G401.6 (cell line): ENCODE data around the gene KDM4B.

Experiments used
- FAIRE-seq: peaks from 2 replicates; lab custom pipeline; 2012; peaks lifted over from hg19 to GRCh38; lab: Jason Lieb, UNC

Gene KDM4B

DNA sequence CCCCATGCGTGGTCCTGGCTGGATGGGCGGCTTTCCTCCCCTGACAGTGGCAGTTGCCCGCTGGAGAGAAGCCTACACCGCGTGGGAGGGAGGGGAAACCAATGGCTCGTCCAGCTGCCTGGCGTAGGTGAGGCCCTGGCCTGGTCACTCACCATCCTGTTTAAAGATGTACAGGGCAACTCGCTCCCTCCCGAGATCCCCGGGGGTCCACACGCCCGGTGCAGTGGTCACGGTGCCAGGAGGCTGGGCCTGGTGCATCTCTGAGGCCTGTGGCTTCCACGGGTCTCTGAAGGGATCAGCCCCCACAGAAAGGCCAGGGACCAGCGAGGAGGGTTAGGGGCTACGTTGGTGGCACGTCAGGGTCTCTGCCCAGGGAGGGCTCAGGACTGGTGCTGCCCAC is 156.5 kb downstream of the KDM4B start:
- no peak for FAIRE-seq

DNA sequence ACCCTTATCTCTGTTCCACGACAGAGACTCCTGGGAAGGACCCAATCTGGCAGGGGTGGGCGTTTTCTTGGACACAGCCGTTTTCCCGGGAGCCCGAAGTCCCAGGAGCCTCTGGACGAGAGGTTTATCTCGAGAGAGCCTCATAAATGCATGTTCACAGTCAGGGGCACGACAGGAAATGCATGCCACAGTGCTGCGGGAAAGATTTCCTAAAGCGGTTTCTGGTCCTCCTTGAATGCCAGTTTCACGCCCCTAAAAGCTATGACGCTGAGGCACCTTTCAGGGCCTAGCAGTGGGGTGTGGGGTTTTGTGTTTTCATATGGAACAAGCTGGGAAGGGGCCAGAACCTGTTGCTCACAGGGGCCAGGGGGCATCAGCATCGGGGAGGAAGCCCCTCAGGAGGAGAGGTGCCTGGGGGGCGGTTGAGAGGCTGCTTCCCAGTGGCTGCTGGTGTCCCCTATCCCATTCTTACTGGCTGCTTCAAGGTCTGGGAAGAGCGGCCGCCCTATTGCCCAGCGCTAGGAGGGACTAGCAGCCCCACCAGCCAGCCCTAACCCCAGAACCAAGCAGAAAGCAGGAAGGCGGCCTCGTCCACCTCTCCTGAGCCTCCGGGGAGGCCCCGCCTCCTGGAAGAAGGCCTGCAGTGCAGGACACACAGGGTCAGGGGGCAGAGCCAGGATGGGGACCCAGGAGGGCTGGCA is 157.0 kb downstream of the KDM4B start:
- FAIRE-seq, result no peak

DNA sequence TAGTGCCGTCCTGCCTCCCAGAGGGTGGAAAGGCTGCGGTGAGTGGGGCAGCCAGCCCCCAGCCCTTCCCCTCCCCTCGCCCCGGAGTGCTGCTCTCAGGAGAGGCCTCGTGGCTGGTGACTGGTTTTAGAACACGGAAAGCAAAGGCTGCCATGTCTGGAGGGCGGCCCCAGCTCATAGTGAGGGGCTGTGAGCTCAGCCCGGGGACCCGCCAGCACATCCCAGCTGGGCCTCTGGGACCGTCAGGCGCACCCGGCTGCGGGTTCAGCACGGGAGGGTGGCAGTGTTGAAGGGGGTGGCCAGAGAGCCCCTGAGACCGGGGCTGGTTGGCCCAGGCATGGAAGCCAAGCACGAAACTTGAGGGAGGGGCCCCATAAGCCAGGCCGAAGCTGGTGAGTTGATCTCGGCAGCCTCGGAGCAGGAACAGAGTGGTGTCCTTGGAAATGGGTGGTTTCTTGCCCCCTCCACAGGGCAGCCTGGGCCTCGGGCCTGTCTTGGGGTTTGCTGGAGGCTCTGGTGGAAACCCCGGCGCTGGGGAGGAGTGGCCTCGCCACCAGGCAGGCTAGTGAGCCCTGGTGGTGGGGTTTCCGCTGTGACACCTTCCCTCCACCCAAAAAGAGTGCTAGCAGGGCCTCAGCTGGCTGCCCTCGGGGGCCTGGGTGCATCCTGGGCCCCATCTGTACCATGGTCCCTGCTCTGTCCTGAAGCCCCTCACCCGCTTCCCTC is 157.7 kb downstream of the KDM4B start:
- no peak for FAIRE-seq

DNA sequence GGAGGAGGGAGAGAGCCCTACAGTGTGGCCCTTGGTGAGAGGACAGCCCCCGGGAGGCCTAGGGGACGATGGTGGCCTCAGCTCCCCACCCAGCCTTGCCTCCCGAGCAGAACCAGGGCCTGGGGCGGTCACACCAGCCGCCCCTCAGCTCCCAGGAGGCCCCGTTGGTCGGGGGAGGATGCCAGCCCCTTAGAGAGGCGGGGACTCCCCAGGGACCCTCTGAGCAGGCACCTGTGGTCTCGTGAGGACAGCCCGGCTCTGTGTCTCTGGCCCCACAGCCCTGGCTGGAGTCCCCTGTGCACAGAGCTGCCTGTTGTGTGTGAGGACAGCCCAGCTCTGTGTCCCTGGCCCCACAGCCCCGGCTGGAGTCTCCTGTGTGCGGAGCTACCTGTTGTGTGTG is 158.8 kb downstream of the KDM4B start:
- FAIRE-seq, result no peak

DNA sequence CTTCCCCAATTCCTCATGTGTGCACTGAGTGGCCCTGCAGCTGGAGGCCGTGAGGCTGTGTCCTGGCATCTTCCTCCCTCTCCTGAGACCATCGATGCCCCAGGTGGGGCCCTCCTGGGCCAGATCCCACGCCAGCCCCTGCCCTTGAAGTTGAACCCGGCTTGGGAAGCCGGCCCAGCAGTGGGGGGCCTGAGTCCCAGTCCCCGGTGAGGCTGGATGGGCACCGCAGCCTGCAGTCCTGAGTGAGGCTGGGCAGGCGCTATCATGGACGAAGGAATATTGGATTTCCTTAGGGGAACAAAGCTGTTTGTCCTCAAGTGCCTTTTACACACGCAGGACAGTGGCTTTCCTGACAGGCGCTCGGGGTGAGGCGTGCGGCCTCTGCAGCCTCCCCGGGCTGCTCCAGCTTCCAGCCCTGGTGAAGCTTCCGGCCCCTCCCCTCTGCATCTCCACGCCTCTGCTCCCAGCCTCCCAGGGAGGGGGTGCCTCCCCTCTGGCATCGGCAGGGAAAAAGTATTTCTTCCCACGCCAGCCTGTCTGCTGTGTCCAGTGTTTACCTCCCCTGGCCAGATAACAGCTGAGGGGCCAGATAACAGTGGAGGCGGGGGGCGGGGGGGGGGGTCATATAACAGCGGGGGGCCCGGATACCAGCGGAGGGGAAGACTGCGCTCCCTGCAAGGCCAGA is 159.5 kb downstream of the KDM4B start:
- FAIRE-seq, result no peak

DNA sequence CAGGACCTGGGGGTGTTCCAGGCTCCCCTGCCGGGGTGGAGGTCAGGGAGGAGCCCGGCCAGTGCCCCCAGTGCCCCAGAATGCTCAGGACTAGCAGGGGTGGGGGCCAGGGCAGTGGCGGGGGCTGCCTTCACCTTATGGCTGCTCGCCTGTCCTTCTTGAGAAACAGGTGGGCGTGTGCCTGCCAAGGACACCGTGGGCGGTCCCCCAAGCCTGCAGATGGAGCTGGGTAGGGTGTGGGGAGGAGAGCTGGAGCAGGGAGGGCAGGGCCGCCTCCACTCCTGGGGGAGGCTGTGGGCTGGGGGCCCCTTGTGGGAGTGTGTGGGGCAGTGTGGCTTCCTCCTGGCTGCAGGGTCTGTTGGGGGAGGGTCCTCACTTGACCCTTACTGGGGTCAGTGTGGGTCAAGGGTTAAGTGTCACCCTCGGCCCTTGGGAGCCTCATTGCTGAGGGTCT is 160.1 kb downstream of the KDM4B start:
- no peak for FAIRE-seq

DNA sequence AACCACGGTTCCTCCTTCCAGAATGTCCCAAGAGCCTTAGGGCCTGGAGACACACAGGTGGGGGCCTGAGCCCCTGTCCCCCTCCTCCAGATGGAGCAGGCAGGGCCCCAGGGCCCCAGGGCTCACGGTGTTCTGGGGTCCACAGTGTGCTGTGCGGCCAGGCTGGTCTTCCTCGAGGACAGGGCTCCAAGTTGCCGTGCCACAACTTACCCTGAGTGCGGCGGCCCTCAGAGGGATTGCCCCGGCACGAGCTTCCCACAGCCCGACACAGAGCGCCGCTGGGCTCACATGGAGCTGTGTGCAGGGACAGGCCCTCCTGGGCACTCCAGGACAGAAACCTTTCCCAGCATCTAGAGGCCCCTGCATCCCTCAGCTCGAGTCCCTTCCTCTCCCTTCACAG is 160.8 kb downstream of the KDM4B start:
- FAIRE-seq, result no peak

DNA sequence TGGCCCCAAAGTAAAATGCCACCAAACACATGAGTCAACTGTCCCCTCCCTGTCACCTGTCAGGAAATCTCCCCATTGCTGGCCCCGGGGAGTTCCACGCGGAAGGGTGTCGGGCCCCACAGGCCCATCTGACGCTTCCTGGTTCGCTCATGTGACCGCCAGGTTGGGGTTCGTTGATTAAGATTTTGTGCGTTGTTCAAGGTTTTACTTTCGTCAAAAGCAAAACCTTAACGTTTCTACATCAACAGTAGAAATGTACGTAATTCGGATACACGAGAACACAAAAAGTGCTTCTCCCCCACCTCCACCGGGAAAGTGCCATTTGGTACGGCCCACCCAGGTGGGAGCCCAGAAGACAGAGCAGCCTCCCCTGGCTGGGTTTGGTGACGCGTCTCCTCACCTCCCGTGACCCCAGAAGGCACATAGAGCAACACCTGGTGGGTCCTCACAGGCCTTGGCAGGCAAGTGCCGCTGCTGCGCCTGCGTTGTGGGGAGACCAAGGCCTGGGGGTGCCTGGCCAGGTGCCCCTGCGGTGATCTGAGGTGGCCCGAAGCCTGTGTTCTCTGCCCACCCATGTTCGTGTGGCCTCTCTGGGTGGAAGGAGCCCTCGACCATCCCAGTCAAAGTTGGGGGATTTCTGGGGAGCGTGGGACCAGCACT is 161.6 kb downstream of the KDM4B start:
- FAIRE-seq, result no peak

DNA sequence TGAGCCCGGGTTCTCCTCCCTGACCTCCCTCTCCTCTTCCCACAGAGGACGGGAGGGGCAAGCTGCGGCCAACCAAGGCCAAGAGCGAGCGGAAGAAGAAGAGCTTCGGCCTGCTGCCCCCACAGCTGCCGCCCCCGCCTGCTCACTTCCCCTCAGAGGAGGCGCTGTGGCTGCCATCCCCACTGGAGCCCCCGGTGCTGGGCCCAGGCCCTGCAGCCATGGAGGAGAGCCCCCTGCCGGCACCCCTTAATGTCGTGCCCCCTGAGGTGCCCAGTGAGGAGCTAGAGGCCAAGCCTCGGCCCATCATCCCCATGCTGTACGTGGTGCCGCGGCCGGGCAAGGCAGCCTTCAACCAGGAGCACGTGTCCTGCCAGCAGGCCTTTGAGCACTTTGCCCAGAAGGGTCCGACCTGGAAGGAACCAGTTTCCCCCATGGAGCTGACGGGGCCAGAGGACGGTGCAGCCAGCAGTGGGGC is 162.2 kb downstream of the KDM4B start:
- no peak for FAIRE-seq

DNA sequence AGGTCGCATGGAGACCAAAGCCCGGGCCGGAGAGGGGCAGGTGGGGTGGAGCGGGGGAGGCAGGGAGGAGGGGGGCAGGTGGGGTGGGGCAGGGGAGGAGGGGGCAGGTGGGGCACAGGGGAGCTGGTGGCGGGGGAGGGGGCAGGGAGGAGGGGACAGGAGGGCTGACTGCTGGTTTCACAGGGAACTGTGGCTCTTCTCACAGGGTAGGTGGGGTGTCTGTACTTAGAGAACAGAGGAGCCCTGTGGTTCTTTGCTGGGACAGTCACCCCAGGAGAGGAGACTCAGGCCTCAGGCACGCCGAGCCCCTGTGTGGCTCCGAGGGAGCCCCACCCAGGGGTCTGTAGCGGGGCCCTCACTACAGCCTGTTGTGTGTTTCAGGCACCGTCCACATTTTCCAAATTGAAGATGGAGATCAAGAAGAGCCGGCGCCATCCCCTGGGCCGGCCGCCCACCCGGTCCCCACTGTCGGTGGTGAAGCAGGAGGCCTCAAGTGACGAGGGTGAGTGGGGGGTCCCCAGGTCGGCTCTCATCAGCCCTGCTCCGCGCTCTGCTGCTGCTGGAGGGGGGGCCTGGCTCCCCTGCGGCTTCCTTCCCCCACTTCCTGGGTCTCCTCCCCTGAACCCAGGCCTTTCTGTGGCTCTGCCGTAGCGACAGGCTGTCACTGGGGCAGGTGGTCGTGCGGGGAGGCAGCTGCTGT is 162.7 kb downstream of the KDM4B start:
- FAIRE-seq, result no peak

DNA sequence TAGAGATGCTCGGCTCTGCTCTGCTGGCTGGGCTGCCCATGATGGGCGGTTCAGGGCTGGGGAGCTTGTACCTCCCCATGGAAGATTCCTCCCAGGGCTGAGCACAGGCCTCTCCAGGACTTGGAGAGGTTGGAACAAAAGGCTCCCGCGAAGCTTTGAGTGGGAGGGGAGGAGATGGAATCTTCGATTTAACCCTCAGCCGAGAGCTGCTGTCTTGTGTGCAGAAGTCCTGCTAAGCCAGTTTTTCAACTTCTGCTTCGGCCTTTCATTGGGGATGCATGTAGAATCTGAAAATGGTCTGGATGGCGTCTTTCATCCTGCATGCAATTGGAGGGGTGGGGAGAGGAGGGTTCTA is 163.3 kb downstream of the KDM4B start:
- FAIRE-seq, result no peak

DNA sequence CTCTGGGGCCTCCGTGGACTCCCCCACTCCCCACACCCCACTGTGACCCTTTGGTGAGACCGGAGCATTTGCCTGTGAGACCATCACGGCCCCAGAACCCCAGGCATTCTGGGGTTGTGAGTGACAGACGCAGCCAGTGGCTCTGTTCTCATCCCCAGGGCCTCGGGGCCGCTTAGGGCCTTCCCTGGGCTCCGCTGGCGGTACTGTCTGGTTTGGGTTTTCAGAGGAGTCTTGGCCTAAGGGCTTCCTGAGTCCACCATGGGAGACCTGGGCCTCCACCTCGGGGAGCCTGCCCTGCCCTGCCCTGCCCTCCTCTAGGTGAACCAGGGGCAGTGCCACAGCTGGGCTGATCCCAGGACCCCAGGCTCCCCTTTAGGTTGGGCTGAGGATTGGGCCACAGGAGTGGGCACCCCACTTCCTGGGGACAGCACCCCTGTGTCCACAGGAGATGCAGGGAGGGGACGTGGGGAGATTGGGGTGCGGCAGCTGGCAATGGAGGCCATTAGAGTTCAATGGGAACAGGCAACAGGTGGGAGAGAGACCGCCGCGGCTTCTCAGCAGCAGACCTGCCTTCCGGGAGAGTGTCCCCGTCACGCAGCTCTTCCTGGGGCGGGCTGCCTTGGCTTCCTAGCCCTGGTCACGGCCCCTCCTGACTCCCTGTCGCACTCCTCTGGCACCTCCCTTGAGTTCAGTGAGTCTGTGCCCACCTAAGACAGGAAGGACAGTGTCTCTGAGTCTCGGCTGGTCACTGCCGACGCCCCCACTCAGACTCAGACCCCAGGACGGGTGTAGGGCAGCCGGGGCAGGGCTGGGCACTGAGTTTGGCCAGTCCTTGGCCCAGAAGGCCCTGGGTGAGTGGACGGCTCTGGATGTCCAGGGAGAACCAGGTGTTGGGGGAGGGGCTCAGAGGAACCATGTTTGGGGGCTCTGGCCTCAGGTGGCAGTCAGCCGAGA is 164.1 kb downstream of the KDM4B start:
- no peak for FAIRE-seq

DNA sequence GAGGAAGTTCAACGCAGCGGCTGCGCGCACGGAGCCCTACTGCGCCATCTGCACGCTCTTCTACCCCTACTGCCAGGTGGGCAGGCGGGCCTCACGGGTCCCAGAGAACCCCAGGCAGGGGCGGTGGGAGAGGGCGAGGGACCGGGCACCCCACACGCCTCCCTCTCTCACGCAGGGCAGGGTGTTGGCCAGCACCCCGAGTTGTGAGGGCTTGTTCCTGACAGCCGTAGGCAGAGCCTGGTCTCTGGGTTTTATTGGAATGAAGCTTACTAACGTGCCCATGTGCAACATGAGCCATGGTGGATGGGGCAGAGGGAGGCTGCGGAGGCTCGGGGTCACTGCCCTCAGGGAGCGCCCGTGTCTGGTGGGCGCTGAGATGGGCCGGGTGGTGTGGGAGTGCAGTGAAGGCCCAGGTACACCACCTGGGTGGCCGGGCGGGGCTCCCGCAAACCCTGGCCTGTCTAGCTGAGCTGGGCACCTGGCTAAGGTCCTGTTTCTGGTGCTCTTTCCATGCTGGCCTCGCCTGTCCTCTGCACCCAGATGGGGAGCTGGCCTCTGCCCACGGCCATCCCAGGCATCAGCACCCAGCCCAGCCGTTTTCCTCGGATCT is 165.2 kb downstream of the KDM4B start:
- FAIRE-seq, result no peak

DNA sequence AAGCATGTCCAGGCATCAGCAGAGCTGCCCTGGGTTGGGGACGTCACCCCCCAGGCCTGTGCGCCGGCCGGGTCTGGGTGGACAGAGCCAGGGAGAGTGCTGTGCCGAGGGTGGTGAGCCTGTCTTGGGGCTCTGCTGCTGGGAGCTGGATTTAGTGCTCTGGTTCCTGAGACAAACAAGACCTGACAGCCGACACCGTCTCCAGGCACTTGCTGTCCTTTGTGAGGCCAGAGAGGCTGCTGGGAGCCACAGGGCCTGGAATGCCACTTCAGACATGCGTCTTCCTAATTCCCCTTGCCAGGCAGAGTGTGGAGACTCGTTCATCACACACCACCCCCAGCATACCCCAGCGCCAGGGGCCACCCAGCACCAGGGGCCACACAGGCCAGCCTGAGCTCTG is 165.8 kb downstream of the KDM4B start:
- no peak for FAIRE-seq

DNA sequence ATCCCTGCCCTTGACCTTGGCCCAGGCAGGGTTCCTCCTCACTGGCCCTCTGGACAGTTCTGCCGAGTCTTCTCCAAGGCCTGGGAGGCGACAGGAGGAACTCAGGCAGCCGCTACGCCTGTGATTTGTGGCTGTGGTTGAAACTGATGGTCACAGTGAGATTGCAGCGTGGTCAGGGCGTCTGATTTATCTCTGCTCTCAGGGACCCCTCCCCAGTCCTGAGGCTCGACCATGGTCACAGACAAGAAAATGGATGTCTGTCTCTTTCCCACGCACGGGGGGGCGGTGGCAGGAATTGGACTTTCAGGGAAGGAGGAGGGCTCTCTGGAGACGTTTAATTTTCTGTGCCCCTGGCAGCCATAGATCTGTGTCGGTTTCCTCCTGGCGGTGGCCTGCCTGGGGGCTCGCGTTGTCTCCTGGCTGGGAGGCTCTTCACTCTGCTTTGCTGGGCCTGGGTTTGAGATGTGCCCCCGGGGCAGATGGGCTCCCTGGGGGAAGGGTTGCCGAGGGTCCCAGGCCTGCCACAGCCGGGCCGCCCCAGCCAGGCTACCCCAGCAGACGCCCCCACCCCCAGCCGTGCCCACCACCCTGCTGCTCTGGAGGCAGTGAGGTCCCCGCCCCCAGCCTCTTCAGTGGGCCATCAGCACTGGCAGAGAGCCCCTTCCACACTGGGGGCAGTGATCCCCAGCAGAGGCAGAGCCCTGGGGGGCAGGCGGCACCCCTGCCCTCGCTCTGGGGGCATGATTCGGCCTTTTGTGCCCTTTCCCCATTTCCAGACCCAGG is 167.4 kb downstream of the KDM4B start:
- FAIRE-seq, result no peak

DNA sequence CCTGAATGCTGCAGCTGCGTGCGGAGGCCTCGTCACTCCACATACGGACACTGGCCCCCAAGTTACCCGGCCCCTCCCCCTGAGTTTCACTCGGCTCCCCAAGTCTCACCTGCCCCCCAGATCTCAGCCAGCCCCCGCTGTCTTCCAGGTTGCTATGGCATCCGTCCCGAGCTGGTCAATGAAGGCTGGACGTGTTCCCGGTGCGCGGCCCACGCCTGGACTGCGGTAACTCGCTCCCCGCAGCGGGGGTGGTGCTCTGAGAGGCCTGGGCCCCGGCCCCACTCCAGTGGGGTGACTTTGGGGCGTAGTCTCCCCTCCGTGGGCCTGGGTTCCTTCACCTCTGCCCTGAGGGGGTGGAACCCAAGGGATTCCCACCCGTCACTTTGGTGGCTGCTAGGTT is 168.2 kb downstream of the KDM4B start:
- no peak for FAIRE-seq

DNA sequence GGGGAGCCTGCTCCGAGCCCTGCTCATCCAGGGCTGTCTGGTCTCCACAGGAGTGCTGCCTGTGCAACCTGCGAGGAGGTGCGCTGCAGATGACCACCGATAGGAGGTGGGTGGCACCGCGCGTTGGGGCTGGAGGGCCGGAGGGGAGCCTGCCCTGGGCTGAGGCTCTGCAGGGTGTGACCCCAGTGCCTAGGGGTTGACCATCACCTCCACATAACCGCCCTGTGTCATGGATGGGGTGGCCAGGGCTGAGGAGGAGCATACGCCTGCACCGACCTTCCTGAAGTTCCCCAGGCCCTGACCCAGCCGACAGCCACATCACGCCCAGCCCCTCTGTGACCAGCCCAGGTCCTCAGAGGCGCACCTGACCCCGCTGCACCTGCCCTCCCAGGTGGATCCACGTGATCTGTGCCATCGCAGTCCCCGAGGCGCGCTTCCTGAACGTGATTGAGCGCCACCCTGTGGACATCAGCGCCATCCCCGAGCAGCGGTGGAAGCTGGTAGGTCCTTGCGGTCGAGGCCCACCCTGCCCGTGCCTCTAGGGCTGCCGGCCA is 168.7 kb downstream of the KDM4B start:
- FAIRE-seq, result no peak

DNA sequence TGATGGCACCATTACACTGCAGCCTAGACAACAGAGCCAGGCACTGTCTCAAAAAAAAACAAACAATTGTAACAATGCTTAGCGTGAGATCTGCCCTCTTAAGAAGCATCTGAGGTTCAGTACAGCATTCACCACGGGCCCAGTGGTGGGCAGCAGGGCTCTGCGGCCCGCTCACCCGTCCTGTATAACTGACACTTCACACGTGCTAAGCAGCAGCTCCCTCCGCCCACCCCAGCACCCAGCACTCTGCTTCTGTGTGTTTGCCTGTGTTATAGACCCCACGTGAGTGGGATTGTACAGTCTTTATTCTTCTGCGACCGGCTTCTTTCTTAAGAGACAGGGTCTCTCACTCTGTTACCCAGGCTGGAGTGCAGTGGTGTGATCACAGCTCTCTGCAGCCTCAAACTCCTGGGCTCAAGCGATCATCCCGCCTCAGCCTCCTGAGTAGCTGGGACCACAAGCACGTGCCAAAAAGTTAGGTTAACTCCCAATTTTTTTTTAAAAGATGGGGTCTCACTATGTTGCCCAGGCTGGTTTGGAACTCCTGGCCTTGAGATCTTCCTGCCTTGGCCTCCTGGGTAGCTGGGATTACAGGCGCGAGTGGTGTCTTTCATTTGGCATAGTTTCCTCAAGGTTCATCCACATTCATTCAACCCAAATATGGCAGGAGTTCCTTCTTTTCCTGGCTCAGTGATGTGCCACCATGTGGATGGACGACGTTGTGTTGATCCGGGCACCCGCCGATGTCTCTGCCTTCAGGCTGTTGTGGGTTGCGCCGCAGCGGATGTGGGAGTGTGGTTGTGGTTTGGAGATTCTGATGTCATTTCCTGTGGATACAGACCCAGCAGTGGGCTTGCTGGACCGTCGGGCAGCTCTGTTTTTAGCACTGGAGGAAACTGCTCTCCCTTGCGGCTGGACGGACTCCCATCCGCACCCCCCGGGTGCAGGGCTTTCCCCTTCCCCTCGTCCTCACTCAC is 170.0 kb downstream of the KDM4B start:
- FAIRE-seq, result no peak
